ENCODE data around the gene EVA1A.

DNA sequence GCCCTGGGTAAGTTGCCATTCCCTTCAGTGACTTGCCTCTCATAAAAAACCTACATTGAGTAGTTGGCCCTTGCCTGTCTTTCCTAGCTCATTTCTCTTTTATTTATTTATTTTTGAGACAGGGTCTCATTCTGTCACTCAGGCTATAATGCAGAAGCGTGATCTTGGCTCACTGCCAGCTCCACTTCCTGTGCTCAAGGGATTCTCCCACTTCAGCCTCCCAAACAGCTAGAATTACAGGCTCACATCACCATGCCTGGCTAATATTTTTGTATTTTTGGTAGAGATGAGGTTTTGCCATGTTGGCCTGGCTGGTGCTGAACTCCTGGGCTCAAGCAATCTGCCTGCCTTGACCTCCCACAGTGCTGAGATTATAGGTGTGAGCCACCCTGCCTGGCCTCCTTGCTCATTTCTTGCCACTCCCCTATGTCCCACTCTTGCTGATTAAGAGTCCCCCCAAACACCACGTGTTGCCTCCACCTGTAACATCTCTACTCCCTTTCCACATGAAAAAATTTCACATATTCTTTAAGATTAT lies 12.6 kb downstream of the EVA1A start:
- TF ChIP-seq, protein P1, sequence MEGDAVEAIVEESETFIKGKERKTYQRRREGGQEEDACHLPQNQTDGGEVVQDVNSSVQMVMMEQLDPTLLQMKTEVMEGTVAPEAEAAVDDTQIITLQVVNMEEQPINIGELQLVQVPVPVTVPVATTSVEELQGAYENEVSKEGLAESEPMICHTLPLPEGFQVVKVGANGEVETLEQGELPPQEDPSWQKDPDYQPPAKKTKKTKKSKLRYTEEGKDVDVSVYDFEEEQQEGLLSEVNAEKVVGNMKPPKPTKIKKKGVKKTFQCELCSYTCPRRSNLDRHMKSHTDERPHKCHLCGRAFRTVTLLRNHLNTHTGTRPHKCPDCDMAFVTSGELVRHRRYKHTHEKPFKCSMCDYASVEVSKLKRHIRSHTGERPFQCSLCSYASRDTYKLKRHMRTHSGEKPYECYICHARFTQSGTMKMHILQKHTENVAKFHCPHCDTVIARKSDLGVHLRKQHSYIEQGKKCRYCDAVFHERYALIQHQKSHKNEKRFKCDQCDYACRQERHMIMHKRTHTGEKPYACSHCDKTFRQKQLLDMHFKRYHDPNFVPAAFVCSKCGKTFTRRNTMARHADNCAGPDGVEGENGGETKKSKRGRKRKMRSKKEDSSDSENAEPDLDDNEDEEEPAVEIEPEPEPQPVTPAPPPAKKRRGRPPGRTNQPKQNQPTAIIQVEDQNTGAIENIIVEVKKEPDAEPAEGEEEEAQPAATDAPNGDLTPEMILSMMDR (conservative IDR thresholded peaks at IDR 0.05; ENCODE audit: low read length): no peak
- TF ChIP-seq EZH2phosphoT487 (IDR thresholded peaks at IDR 0.05; ENCODE audit: borderline replicate concordance): no peak
